OCI-LY1 (cell line): ENCODE measurements around the gene GMEB2.

Experiments
- EZH2 ChIP-seq: fragments of 200-600 bp; sonication (generic), shearing (Covaris generic); IDR thresholded peaks from 2 replicates; pipeline ENCODE4 v1.8.0; 2017; ENCODE audit warnings: borderline replicate concordance, mixed run types, mild to moderate bottlenecking, antibody characterized with exemption, low read length, moderate library complexity, mixed read lengths
- TF ChIP-seq, protein P1 (sequence below): fragments of 200-600 bp; sonication (generic), shearing (Covaris generic); IDR thresholded peaks from 2 replicates; pipeline ENCODE4 v1.5.1; 2017; ENCODE audit warnings: mild to moderate bottlenecking, antibody characterized with exemption, low read length, moderate library complexity, mixed read lengths

DNA sequence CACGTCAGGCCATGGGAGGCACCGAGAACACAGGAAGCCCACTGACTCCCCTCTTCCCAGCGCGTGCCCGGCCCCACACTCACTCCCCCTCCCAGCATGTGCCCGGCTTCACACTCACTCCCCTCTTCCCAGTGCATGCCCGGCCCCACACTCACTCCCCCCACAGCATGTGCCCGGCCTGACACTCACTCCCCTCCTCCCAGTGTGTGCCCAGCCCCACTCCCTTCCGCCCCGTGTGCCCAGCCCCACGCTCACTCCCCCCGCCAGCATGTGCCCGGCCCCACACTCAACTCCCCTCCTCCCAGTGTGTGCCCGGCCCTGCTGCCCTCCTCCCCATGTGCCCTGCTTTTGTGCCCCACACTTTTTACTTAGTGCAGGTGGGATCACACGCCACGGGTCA lies 41.0 kb upstream of the GMEB2 start:
- no peak for TF ChIP-seq EZH2
- TF ChIP-seq, protein P1, sequence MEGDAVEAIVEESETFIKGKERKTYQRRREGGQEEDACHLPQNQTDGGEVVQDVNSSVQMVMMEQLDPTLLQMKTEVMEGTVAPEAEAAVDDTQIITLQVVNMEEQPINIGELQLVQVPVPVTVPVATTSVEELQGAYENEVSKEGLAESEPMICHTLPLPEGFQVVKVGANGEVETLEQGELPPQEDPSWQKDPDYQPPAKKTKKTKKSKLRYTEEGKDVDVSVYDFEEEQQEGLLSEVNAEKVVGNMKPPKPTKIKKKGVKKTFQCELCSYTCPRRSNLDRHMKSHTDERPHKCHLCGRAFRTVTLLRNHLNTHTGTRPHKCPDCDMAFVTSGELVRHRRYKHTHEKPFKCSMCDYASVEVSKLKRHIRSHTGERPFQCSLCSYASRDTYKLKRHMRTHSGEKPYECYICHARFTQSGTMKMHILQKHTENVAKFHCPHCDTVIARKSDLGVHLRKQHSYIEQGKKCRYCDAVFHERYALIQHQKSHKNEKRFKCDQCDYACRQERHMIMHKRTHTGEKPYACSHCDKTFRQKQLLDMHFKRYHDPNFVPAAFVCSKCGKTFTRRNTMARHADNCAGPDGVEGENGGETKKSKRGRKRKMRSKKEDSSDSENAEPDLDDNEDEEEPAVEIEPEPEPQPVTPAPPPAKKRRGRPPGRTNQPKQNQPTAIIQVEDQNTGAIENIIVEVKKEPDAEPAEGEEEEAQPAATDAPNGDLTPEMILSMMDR: no peak
